ENCODE measurements around the gene RAD54L2. TPM values are rescaled to one million over a fixed set of nuclear protein-coding genes. Genes with fewer than 3 reads are reported as not detected.

RAD54L2 gene
- total RNA-seq, 2 experiments from 2014 or later = 24.9 to 27.4 TPM

DNA sequence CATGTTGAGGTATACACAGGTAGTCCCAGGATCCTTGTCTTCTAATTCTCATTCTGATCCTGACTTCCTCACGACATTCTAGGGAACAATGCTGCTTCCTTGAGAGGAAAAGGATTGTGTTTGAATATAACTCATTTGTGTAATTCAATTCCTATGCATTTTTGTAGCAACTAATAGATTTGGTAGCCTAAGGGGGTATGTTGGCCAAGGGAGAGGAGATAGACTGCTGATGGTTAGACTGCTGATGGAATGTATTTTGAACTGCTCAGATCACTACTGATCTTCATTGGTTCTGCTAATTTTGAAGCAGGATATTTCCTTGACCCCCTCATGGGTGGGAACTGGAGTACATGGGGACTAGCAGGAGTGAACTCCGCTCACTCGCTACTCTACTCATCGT, 39.7 kb downstream of the RAD54L2 start:
- Mint-ChIP-seq H3K27me3 (no peaks in the 10 kb centered on the region), H3K36me3 (ENCODE audit: low read depth) (peaks cover 30% of the 10 kb centered on the region), H3K4me3 (no peak overlapping the region), H3K4me1 (peaks cover 14% of the 10 kb centered on the region), H3K27ac (no peak overlapping the region), H3K9me3 (ENCODE audit: low read depth) (no peaks in the 10 kb centered on the region)
- ATAC-seq (no peak), DNase-seq (no peak)
- POLR2A ChIA-PET = no interaction called here
- intact Hi-C loops (cut with DNase I, micrococcal nuclease) = no loop called here
- CTCF ChIA-PET = no interaction called here

- H3K36me3 Mint-ChIP-seq (ENCODE audit: low read depth) = peaks cover 19% of the 10 kb centered on the region
- H3K27me3 Mint-ChIP-seq = no peaks in the 10 kb centered on the region
- ChIA-PET POLR2A (no interaction called here), CTCF (interaction anchor here (0.6 to 1.3 kb wide), 4 partner anchors 12 to 480 kb away, joined by 3 read pairs; no protein-coding TSS in a partner anchor)
- peaks cover 14% of the 10 kb centered on the region for H3K4me1 Mint-ChIP-seq
- no peak overlapping the region for H3K27ac Mint-ChIP-seq
- no peak overlapping the region for H3K4me3 Mint-ChIP-seq
- ATAC-seq = no peak
- DNase-seq = no peak
- intact Hi-C loops (cut with DNase I, micrococcal nuclease) = no loop called here
- H3K9me3 Mint-ChIP-seq (ENCODE audit: low read depth) = no peaks in the 10 kb centered on the region
Observed at GRCh38 chr3:51580418-51580817, 41.9 kb downstream of the RAD54L2 start.

- H3K27me3 Mint-ChIP-seq = no peaks in the 10 kb centered on the region
- intact Hi-C loops (cut with DNase I, micrococcal nuclease) = no loop called here
- peaks cover 8% of the 10 kb centered on the region for H3K4me1 Mint-ChIP-seq
- H3K9me3 Mint-ChIP-seq (ENCODE audit: low read depth) = no peaks in the 10 kb centered on the region
- no peak for DNase-seq
- ChIA-PET CTCF (interaction anchor here (0.8 to 1.3 kb wide), 3 partner anchors 30 to 88 kb away, joined by 3 to 5 read pairs (median 3); no protein-coding TSS in a partner anchor), POLR2A (no interaction called here)
- H3K27ac Mint-ChIP-seq = no peak overlapping the region
- H3K36me3 Mint-ChIP-seq (ENCODE audit: low read depth) = peaks cover 19% of the 10 kb centered on the region
- no peak for ATAC-seq
- no peak overlapping the region for H3K4me3 Mint-ChIP-seq
Observed at GRCh38 chr3:51581524-51581923, 43.0 kb downstream of the RAD54L2 start.

GRCh38 chr3:51585197-51585596, 46.7 kb downstream of the RAD54L2 start:
- ChIA-PET CTCF (interaction anchor here (1.4 kb wide), 1 partner anchor 85 kb away, joined by 4 read pairs; the partner anchor contains the start of gene DCAF1), POLR2A (no interaction called here)
- H3K4me3 Mint-ChIP-seq = no peak overlapping the region
- H3K4me1 Mint-ChIP-seq = peaks cover 8% of the 10 kb centered on the region
- no peak overlapping the region for H3K27ac Mint-ChIP-seq
- DNase-seq (no peak), ATAC-seq (no peak)
- intact Hi-C loops (cut with DNase I, micrococcal nuclease) = no loop called here
- H3K9me3 Mint-ChIP-seq (ENCODE audit: low read depth) = no peaks in the 10 kb centered on the region
- H3K36me3 Mint-ChIP-seq (ENCODE audit: low read depth) = peaks cover 10% of the 10 kb centered on the region
- no peaks in the 10 kb centered on the region for H3K27me3 Mint-ChIP-seq

DNA sequence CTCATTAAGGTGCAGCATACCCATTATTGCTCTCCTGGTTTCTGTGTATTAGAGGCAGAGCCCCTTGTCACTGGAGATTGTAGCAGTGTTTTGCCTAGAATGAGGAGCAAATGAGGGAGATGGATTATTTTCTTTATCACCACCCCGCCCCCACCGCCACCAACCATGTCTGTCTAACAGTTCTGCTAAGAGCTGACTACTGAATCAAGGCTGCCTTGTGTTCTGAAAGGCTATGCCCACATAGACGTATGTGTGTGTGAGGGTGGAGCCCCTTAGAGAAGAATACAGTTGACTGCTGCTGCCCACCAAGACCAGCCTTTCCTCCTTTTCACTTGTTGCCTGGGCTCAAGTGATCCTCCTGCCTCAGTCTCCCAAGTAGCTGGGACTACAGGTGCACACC, 47.4 kb downstream of the RAD54L2 start:
- ChIA-PET CTCF (interaction anchor here (1.4 kb wide), 1 partner anchor 86 kb away, joined by 4 read pairs; the partner anchor contains the start of gene DCAF1), POLR2A (no interaction called here)
- intact Hi-C loops (cut with DNase I, micrococcal nuclease) = no loop called here
- DNase-seq (no peak), ATAC-seq (no peak)
- Mint-ChIP-seq H3K27ac (no peak overlapping the region), H3K36me3 (ENCODE audit: low read depth) (peaks cover 10% of the 10 kb centered on the region), H3K4me1 (peaks cover 8% of the 10 kb centered on the region), H3K27me3 (no peaks in the 10 kb centered on the region), H3K4me3 (no peak overlapping the region), H3K9me3 (ENCODE audit: low read depth) (no peaks in the 10 kb centered on the region)

Other genes starting within 250 kb of the RAD54L2 start
- 100 to 1,000 TPM; 124 to 129 TPM for gene MANF, start 153.4 kb upstream of the RAD54L2 start, total RNA-seq
- gene RBM15B, start 147.4 kb upstream of the RAD54L2 start, total RNA-seq = 10 to 100 TPM; 20.9 to 21.5 TPM
- 10 to 100 TPM; 40.6 to 41.6 TPM for gene DCAF1, start 38.7 kb upstream of the RAD54L2 start, total RNA-seq
- gene TEX264, start 132.5 kb downstream of the RAD54L2 start, total RNA-seq = 10 to 100 TPM; 35.3 to 37.4 TPM
- gene GRM2, start 168.3 kb downstream of the RAD54L2 start, total RNA-seq = under 1 TPM; 0.27 to 0.47 TPM
- gene IQCF6, start 240.5 kb downstream of the RAD54L2 start, total RNA-seq = not detected